ENCODE data around the gene MRFAP1L1.

- TF ChIP-seq CTCF (IDR thresholded peaks at IDR 0.05) (no peak), EZH2 (IDR thresholded peaks at IDR 0.05) (no peak)
These were observed 16.2 kb downstream of the MRFAP1L1 start, which contains the start of gene S100P for GRCh38 chr4:6693231-6694176.

All from neural progenitor cell (in vitro differentiated cells).